ENCODE data around the gene MARK1. TPM values are rescaled to one million over a fixed set of nuclear protein-coding genes. Genes with fewer than 3 reads are reported as not detected.

The MARK1 gene
- total and polyA plus RNA-seq, 2 of the 4 experiments (the other 2 are of a cell fraction), result not detected

- H3K18ac ChIP-seq (ENCODE audit: low read depth, low read length), result no peak overlapping the region
- H3K9me1 ChIP-seq (ENCODE audit: insufficient read depth, low read length), result no peaks in the 10 kb centered on the region
- BruUV-seq (replicated peaks), result no TSS peak
- ChIA-PET POLR2A (ENCODE audit: unreplicated experiment) (no interaction called here), CTCF (no interaction called here)
- no peak overlapping the region for H2BK120ac ChIP-seq (ENCODE audit: low read depth, low read length)
- H2AFZ ChIP-seq (replicated peaks; ENCODE audit: low read length, poor library complexity), result no peak overlapping the region
- H3K4me3 ChIP-seq (ENCODE audit: insufficient read depth, low read depth, low read length), result no peak overlapping the region
- H2BK20ac ChIP-seq (ENCODE audit: low read depth, low read length), result no peak overlapping the region
- no peak overlapping the region for H4K8ac ChIP-seq (ENCODE audit: low read depth in 2 of 2, low read length in 2 of 2)
- no peaks in the 10 kb centered on the region for H4K20me1 ChIP-seq (ENCODE audit: insufficient read depth, low read length)
- no peak overlapping the region for H3K4ac ChIP-seq (ENCODE audit: low read depth, low read length)
- WGBS, 2 experiments (ENCODE audit: extremely low coverage in 2 of 2, insufficient read length in 1 of 2), result no CpG with 5 or more reads among the region's 1 CpG
- H3K36me3 ChIP-seq (ENCODE audit: control insufficient read depth, insufficient read depth, low read length), result no peaks in the 10 kb centered on the region
- H3K9ac ChIP-seq (ENCODE audit: low read depth, low read length), result no peak overlapping the region
- no peak for TF ChIP-seq SMC3 (IDR thresholded peaks at IDR 0.05; ENCODE audit: low read depth, low read length)
- no peak for TF ChIP-seq MAFK (IDR thresholded peaks at IDR 0.05; ENCODE audit: low read depth, low read length)
- no peak for TF ChIP-seq POLR2A (IDR thresholded peaks at IDR 0.05; ENCODE audit: low read depth, low read length)
- no peak for TF ChIP-seq BHLHE40 (IDR thresholded peaks at IDR 0.05; ENCODE audit: low read depth, low read length)
- TF ChIP-seq CEBPB (IDR thresholded peaks at IDR 0.05; ENCODE audit: low read depth, low read length), result no peak
- TF ChIP-seq USF2 (IDR thresholded peaks at IDR 0.05; ENCODE audit: low read depth, low read length), result no peak
- TF ChIP-seq NFE2L2 (IDR thresholded peaks at IDR 0.05; ENCODE audit: low read depth, low read length), result no peak
- TF ChIP-seq CHD1 (IDR thresholded peaks at IDR 0.05; ENCODE audit: low read depth, low read length), result no peak
- no peak for TF ChIP-seq RAD21 (IDR thresholded peaks at IDR 0.05; ENCODE audit: low read length)
- no peak for TF ChIP-seq CTCF (conservative IDR thresholded peaks at IDR 0.05; ENCODE audit: low read depth, low read length)
- no peaks in the 10 kb centered on the region for H3K9me3 ChIP-seq (ENCODE audit: control insufficient read depth, insufficient read depth, low read length)
- DNase-seq (no peak), ATAC-seq (ENCODE audit: low read depth) (no peak)
- H3K56ac ChIP-seq (ENCODE audit: extremely low read depth, insufficient read depth, low read length), result no peak overlapping the region
- H3K14ac ChIP-seq (replicated peaks; ENCODE audit: low read depth, low read length), result no peak overlapping the region
- H3K4me1 ChIP-seq (ENCODE audit: control insufficient read depth, insufficient read depth, low read length), result no peaks in the 10 kb centered on the region
- dilution Hi-C loops (cut with HindIII; ENCODE audit: low sequenced_read_pairs, unreplicated experiment) (no loop called here), intact Hi-C loops (cut with micrococcal nuclease) (loop anchor here (10.0 kb wide), 1 partner anchor 293 kb away; no protein-coding TSS in a partner anchor), in situ Hi-C loops (cut with MboI; ENCODE audit: low sequenced_read_pairs) (no loop called here)
- H2BK15ac ChIP-seq (ENCODE audit: low read depth, low read length), result no peak overlapping the region
- no peak overlapping the region for H2AK5ac ChIP-seq (ENCODE audit: low read depth, low read length)
- H3K27ac ChIP-seq (ENCODE audit: insufficient read depth, low read length), result no peak overlapping the region
- no peak overlapping the region for H4K91ac ChIP-seq (ENCODE audit: insufficient read depth, low read depth, low read length)
- H2BK5ac ChIP-seq (ENCODE audit: low read depth, low read length, poor library complexity, severe bottlenecking), result no peak overlapping the region
- H2AK9ac ChIP-seq (replicated peaks; ENCODE audit: low read depth, low read length, poor library complexity), result no peak overlapping the region
- no peaks in the 10 kb centered on the region for H3K79me1 ChIP-seq (ENCODE audit: low read depth in 1 of 2, low read length in 2 of 2)
- no peaks in the 10 kb centered on the region for H3K27me3 ChIP-seq (ENCODE audit: control insufficient read depth, insufficient read depth, low read length)
- no peak overlapping the region for H4K5ac ChIP-seq (ENCODE audit: low read depth, low read length)
- H3K23ac ChIP-seq (ENCODE audit: low read depth, low read length), result no peak overlapping the region
- H3K4me2 ChIP-seq (ENCODE audit: low read depth, low read length), result no peak overlapping the region
These were observed 50.0 kb downstream of the MARK1 start for GRCh38 chr1:220577926-220578325.
